GM12874 (cell line): ENCODE measurements around the gene VDAC2.

Experiments
- CTCF ChIP-seq: IDR thresholded peaks from 2 replicates; pipeline ENCODE4 v1.5.1; 2011; ENCODE audit warnings: low read depth, mild to moderate bottlenecking, control low read depth, low read length, moderate library complexity; ENCODE audit not compliant: insufficient read depth

The VDAC2 gene

GRCh38 chr10:75205908-75206307, 4.7 kb upstream of the VDAC2 start:
- no peak for TF ChIP-seq CTCF

- no peak for TF ChIP-seq CTCF
Measured at GRCh38 chr10:75207079-75207856, 3.3 kb upstream of the VDAC2 start.

GRCh38 chr10:75207857-75208144, 2.8 kb upstream of the VDAC2 start:
- TF ChIP-seq CTCF = no peak

- TF ChIP-seq CTCF = no peak
Measured at GRCh38 chr10:75208181-75208580, 2.4 kb upstream of the VDAC2 start.

GRCh38 chr10:75209086-75209920, 1.3 kb upstream of the VDAC2 start:
- TF ChIP-seq CTCF = no peak

GRCh38 chr10:75209921-75210281, 695 bp upstream of the VDAC2 start:
- TF ChIP-seq CTCF = no peak

GRCh38 chr10:75211007-75211691, 553 bp downstream of the VDAC2 start:
- no peak for TF ChIP-seq CTCF
